Ascending aorta (tissue), 2 donors: ENCODE results near the gene NGEF. TPM values are rescaled to one million over a fixed set of nuclear protein-coding genes. Genes with fewer than 3 reads are reported as not detected.

Source experiments
- DNase-seq, 2 donors: peaks; one replicate each; pipeline ENCODE4 v3.0.0-alpha.2; 2019; ENCODE audit warnings: low spot score in 2 of 2
- H3K27ac ChIP-seq, 2 donors: fragments of 200-600 bp; sonication (generic); one replicate each; pipeline ENCODE4 v1.5.1; 2016 to 2017; ENCODE audit warnings: mild to moderate bottlenecking in 1 of 2
- H3K27me3 ChIP-seq: fragments of 200-600 bp; sonication (generic); one replicate; pipeline ENCODE4 v1.5.1; 2017
- H3K36me3 ChIP-seq, 2 donors: fragments of 200-600 bp; sonication (generic); one replicate each; pipeline ENCODE4 v1.5.1; 2016
- H3K4me1 ChIP-seq, 2 donors: fragments of 200-600 bp; sonication (generic); one replicate each; pipeline ENCODE4 v1.5.1; 2016 to 2017; ENCODE audit warnings: mild to moderate bottlenecking in 1 of 2
- H3K4me3 ChIP-seq, 2 donors: fragments of 200-600 bp; sonication (generic); one replicate each; pipeline ENCODE4 v1.5.1; 2016 to 2017; ENCODE audit warnings: mild to moderate bottlenecking in 1 of 2
- H3K9me3 ChIP-seq, 2 donors: fragments of 200-600 bp; sonication (generic); one replicate each; pipeline ENCODE4 v1.5.1; 2016
- intact Hi-C: fragments of 100-400 bp; cut with DNase I; formaldehyde crosslinking; loops from one replicate; pipeline ENCODE4 v1.15.1; 2023
- total RNA-seq: library from RNA; depleted of rRNA; stranded (reverse); fragments of >200 nt; gene quantifications from one replicate; pipeline ENCODE4 v1.1.0, GENCODE V29; 2016
- TF ChIP-seq, protein P1 (sequence below), 3 experiments: fragments of 200-600 bp in 2 of 3; fragments of 450-650 bp in 1 of 3; sonication (generic) in 2 of 3; IDR thresholded peaks; one replicate each; pipeline ENCODE4 v1.5.1; 2016 to 2019; ENCODE audit warnings: antibody characterized with exemption in 3 of 3, mild to moderate bottlenecking in 1 of 3, moderate library complexity in 1 of 3

The NGEF gene
- total RNA-seq, 1 donor from 2014 or later = 0.43 TPM

DNA sequence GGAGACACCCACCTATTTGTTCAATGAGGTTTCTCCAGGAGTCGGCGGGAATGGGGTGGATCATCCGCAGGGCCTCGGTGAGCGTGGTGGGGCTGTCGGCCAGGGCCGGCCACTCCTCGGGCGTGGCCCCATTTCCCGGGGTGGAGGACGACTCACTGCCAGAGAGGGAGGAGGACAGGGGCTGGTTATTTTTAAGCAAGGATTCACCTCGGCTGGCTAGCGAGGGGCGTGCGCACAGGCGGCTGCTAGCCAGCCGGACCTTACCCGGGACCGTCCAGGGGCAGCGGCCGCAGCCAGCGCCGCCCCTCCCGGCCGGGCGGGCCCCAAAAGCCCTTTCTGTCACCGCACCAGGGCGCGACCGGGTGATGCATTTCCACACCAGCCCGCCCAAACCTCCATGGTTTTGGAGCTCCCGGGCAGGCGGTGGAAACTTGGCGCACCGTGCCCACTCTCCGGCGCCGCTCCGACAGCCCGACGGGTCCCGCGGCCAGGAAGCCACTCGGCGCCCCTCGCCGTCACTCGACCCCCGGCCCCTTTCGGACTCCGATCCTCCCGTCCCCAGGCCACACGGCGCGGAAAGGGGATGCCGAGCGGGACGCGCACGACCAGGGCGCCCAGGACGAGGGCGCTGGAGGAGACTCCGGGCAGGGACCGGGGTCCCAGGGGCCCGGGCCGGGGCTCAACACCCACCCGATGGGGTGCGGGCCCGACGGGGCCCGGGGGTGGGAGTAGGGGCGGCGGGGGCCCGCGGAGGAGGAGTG is 85.8 kb downstream of the NGEF start:
- TF ChIP-seq, protein P1, sequence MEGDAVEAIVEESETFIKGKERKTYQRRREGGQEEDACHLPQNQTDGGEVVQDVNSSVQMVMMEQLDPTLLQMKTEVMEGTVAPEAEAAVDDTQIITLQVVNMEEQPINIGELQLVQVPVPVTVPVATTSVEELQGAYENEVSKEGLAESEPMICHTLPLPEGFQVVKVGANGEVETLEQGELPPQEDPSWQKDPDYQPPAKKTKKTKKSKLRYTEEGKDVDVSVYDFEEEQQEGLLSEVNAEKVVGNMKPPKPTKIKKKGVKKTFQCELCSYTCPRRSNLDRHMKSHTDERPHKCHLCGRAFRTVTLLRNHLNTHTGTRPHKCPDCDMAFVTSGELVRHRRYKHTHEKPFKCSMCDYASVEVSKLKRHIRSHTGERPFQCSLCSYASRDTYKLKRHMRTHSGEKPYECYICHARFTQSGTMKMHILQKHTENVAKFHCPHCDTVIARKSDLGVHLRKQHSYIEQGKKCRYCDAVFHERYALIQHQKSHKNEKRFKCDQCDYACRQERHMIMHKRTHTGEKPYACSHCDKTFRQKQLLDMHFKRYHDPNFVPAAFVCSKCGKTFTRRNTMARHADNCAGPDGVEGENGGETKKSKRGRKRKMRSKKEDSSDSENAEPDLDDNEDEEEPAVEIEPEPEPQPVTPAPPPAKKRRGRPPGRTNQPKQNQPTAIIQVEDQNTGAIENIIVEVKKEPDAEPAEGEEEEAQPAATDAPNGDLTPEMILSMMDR (IDR thresholded peaks at IDR 0.05) = no peak
- no peak overlapping the region for H3K27ac ChIP-seq
- intact Hi-C loops = no loop called here
- peaks cover 4 to 8% of the 10 kb centered on the region in 2 donors for H3K4me1 ChIP-seq
- no peak for DNase-seq
- H3K4me3 ChIP-seq = peak overlapping the region; percentile 53 to 74
- H3K9me3 ChIP-seq = no peaks in the 10 kb centered on the region
- peaks cover 5% of the 10 kb centered on the region for H3K27me3 ChIP-seq
- no peaks in the 10 kb centered on the region for H3K36me3 ChIP-seq

DNA sequence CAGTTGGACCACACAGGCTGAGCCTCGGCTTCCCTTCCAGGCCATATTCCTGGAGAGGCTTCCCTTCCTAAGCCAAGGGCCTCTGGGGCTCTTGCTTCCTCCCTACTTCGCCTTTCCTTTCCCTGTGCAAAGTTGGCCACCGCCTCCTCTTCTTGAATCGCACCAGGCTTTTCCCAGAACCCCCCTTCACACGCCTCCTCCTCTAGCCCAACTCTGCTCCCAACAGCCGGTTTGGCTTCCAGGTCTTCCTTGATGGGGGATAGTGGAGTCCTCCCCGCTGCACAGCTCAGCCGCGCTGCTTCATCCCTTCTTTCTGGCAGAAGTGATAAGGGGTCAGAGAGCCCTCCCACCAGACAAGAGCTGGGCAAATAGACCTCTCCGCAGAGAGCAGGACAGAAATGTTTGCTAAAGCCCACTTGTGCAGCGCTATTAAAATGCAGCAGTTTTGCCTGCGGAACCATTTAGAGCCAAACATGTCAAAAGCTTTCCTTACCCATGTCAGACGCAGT is 86.6 kb downstream of the NGEF start:
- Histone ChIP-seq H3K9me3 (no peaks in the 10 kb centered on the region), H3K4me3 (peak overlapping the region in 1 of 2 donors; percentile 74), H3K4me1 (peaks cover 4 to 8% of the 10 kb centered on the region in 2 donors), H3K27ac (no peak overlapping the region), H3K36me3 (no peaks in the 10 kb centered on the region), H3K27me3 (peaks cover 5% of the 10 kb centered on the region)
- DNase-seq = no peak
- intact Hi-C loops = no loop called here
- TF ChIP-seq, protein P1 (IDR thresholded peaks at IDR 0.05) = no peak

DNA sequence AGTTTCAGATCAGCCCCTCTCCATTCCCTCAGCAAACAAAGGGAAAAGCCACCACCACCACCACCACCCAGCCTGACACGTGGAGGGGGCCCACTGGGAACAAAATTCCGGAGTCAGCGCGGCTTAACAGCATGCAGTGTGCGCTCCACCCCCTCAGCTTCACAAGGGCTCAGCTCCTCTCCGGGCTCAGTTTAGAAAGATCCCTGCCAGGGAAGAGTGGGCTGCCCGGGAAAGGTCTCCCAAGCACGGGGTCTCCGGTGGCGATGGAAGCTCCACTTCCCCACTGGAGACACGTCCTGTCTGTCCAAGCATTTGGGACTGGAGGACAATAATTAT is 87.3 kb downstream of the NGEF start:
- TF ChIP-seq, protein P1 (IDR thresholded peaks at IDR 0.05) = no peak
- Histone ChIP-seq H3K27me3 (peaks cover 5% of the 10 kb centered on the region), H3K27ac (no peak overlapping the region)

GRCh38 chr2:232925153-232925820 is 87.8 kb downstream of the NGEF start:
- intact Hi-C loops = no loop called here
- Histone ChIP-seq H3K4me3 (no peak overlapping the region), H3K9me3 (no peaks in the 10 kb centered on the region), H3K27ac (no peak overlapping the region), H3K36me3 (no peaks in the 10 kb centered on the region), H3K27me3 (peaks cover 5% of the 10 kb centered on the region), H3K4me1 (peaks cover 4 to 8% of the 10 kb centered on the region in 2 donors)
- DNase-seq = no peak
- TF ChIP-seq, protein P1 (IDR thresholded peaks at IDR 0.05) = no peak

More for the DNA sequence above, 87.3 kb downstream of the NGEF start:
- Histone ChIP-seq H3K4me3 (no peak overlapping the region), H3K4me1 (peaks cover 4 to 8% of the 10 kb centered on the region in 2 donors), H3K36me3 (no peaks in the 10 kb centered on the region), H3K9me3 (no peaks in the 10 kb centered on the region)
- intact Hi-C loops = no loop called here
- no peak for DNase-seq

- TF ChIP-seq, protein P1 (IDR thresholded peaks at IDR 0.05) = no peak
- peaks cover 5% of the 10 kb centered on the region for H3K27me3 ChIP-seq
- H3K27ac ChIP-seq = no peak overlapping the region
- H3K4me3 ChIP-seq = no peak overlapping the region
- H3K9me3 ChIP-seq = no peaks in the 10 kb centered on the region
- no peak for DNase-seq
- intact Hi-C loops = no loop called here
- no peaks in the 10 kb centered on the region for H3K36me3 ChIP-seq
- peaks cover 4 to 8% of the 10 kb centered on the region in 2 donors for H3K4me1 ChIP-seq
Measured at GRCh38 chr2:232924433-232924832, 88.6 kb downstream of the NGEF start.
